Prostate gland (tissue), 2 donors: ENCODE data around the gene RNF14. TPM values are rescaled to one million over a fixed set of nuclear protein-coding genes. Genes with fewer than 3 reads are reported as not detected.

ENCODE experiments used
- DNase-seq: peaks from one replicate; pipeline ENCODE4 v3.0.0-alpha.2; 2019; ENCODE audit warnings: low spot score
- H3K27ac ChIP-seq, 2 donors: fragments of 200-600 bp; sonication (generic); 2 replicates each; pipeline ENCODE4 v1.5.1; 2017 to 2019
- H3K27me3 ChIP-seq: fragments of 200-600 bp; sonication (generic); replicated peaks from 2 replicates; pipeline ENCODE4 v1.5.1; 2019; ENCODE audit not compliant: insufficient read depth
- H3K36me3 ChIP-seq, 2 donors: fragments of 200-600 bp; sonication (generic); 1 replicate in 1 of 2; 2 replicates in 1 of 2; pipeline versions ENCODE4 v1.5.1 to v1.8.1; 2017 to 2019
- H3K4me1 ChIP-seq: fragments of 200-600 bp; sonication (generic); replicated peaks from 2 replicates; pipeline ENCODE4 v1.5.1; 2019
- H3K4me3 ChIP-seq, 2 donors: fragments of 200-600 bp; sonication (generic); 2 replicates each; pipeline ENCODE4 v1.5.1; 2017 to 2019
- H3K9me3 ChIP-seq: fragments of 200-600 bp; sonication (generic); 2 replicates; pipeline ENCODE4 v1.5.1; 2017
- CTCF ChIP-seq, 4 experiments: fragments of 200-600 bp in 2 of 4; fragments of 450-650 bp in 2 of 4; sonication (generic) in 2 of 4; IDR thresholded peaks; 1 replicate in 3 of 4; 2 replicates in 1 of 4; pipeline ENCODE4 v1.5.1; 2016 to 2019; ENCODE audit warnings: antibody characterized with exemption in 4 of 4, mild to moderate bottlenecking in 2 of 4, moderate library complexity in 2 of 4
- POLR2A ChIP-seq: fragments of 450-650 bp; IDR thresholded peaks from one replicate; pipeline ENCODE4 v1.6.1; 2016; ENCODE audit warnings: antibody characterized with exemption, mild to moderate bottlenecking
- POLR2AphosphoS5 ChIP-seq: sonication (generic); formaldehyde crosslinking; IDR thresholded peaks from one replicate; pipeline ENCODE4 v1.6.1; 2017; ENCODE audit warnings: antibody characterized with exemption
- WGBS: methylation state at CpG from one replicate; pipeline ENCODE4 v1.1.5; 2018; 5-methylcytosine and 5-hydroxymethylcytosine counted together
- intact Hi-C: fragments of 100-400 bp; cut with DNase I; formaldehyde crosslinking; loops from one replicate; pipeline ENCODE4 v1.14.2; 2022
- total RNA-seq, 2 donors: library from RNA; depleted of rRNA; stranded (reverse); fragments of >200 nt; gene quantifications; one replicate each; pipeline ENCODE4 v1.1.0, GENCODE V29; 2016

The RNF14 gene
- total RNA-seq, 2 donors from 2014 or later: 40.8 to 66.9 TPM

GRCh38 chr5:141976176-141976575, 7.3 kb downstream of the RNF14 start:
- H3K27ac ChIP-seq: no peak overlapping the region
- no peaks in the 10 kb centered on the region for H3K9me3 ChIP-seq
- DNase-seq: no peak
- no peaks in the 10 kb centered on the region for H3K27me3 ChIP-seq
- H3K36me3 ChIP-seq: peaks cover 0 to 13% of the 10 kb centered on the region in 2 donors
- WGBS: 49% methylated on average over 6 of the region's 6 CpGs
- intact Hi-C loops: no loop called here
- TF ChIP-seq POLR2A (no peak), POLR2AphosphoS5 (no peak), CTCF (IDR thresholded peaks at IDR 0.05) (no peak)
- H3K4me3 ChIP-seq: no peak overlapping the region
- no peaks in the 10 kb centered on the region for H3K4me1 ChIP-seq

GRCh38 chr5:141978389-141978788, 9.5 kb downstream of the RNF14 start:
- TF ChIP-seq POLR2AphosphoS5: no peak
- no peak for TF ChIP-seq CTCF (IDR thresholded peaks at IDR 0.05)
- no peak for TF ChIP-seq POLR2A
- no peak for DNase-seq
- Histone ChIP-seq H3K27me3 (no peaks in the 10 kb centered on the region), H3K27ac (no peak overlapping the region), H3K9me3 (no peaks in the 10 kb centered on the region), H3K4me3 (no peak overlapping the region), H3K4me1 (no peaks in the 10 kb centered on the region), H3K36me3 (peaks cover 0 to 13% of the 10 kb centered on the region in 2 donors)
- intact Hi-C loops: no loop called here

- H3K4me3 ChIP-seq: no peak overlapping the region
- H3K27ac ChIP-seq: no peak overlapping the region
- 70% methylated on average over 2 of the region's 2 CpGs for WGBS
- TF ChIP-seq CTCF (IDR thresholded peaks at IDR 0.05): no peak
- TF ChIP-seq POLR2AphosphoS5: no peak
- no peak for TF ChIP-seq POLR2A
- no peaks in the 10 kb centered on the region for H3K9me3 ChIP-seq
- H3K4me1 ChIP-seq: no peaks in the 10 kb centered on the region
- H3K27me3 ChIP-seq: no peaks in the 10 kb centered on the region
- no peak for DNase-seq
- intact Hi-C loops: no loop called here
- peaks cover 5 to 13% of the 10 kb centered on the region in 2 donors for H3K36me3 ChIP-seq
Measured at GRCh38 chr5:141982626-141983025, 13.7 kb downstream of the RNF14 start.

- no peak overlapping the region for H3K4me3 ChIP-seq
- H3K27ac ChIP-seq: no peak overlapping the region
- no peak for DNase-seq
- H3K4me1 ChIP-seq: no peaks in the 10 kb centered on the region
- H3K36me3 ChIP-seq: peaks cover 0 to 5% of the 10 kb centered on the region in 2 donors
- intact Hi-C loops: no loop called here
- H3K9me3 ChIP-seq: no peaks in the 10 kb centered on the region
- H3K27me3 ChIP-seq: no peaks in the 10 kb centered on the region
- TF ChIP-seq CTCF (IDR thresholded peaks at IDR 0.05) (no peak), POLR2AphosphoS5 (no peak), POLR2A (no peak)
Measured at GRCh38 chr5:141986072-141986471, 17.2 kb downstream of the RNF14 start.

- H3K4me1 ChIP-seq: no peaks in the 10 kb centered on the region
- intact Hi-C loops: no loop called here
- TF ChIP-seq CTCF (IDR thresholded peaks at IDR 0.05): no peak
- no peak for TF ChIP-seq POLR2A
- TF ChIP-seq POLR2AphosphoS5: no peak
- H3K27ac ChIP-seq: no peak overlapping the region
- DNase-seq: no peak
- no peaks in the 10 kb centered on the region for H3K9me3 ChIP-seq
- H3K36me3 ChIP-seq: peaks cover 0 to 8% of the 10 kb centered on the region in 2 donors
- no peak overlapping the region for H3K4me3 ChIP-seq
- 48% methylated on average over 1 of the region's 1 CpG for WGBS
- H3K27me3 ChIP-seq: no peaks in the 10 kb centered on the region
Measured at GRCh38 chr5:141989720-141990119, 20.8 kb downstream of the RNF14 start.
